GM10847 (cell line): Measurements from ENCODE around the gene SDCBP2.

Experiments used
- POLR2A ChIP-seq: IDR thresholded peaks from 2 replicates; pipeline ENCODE4 v1.6.1; 2011; ENCODE audit not compliant: insufficient read length; ENCODE audit errors: extremely low read depth

The SDCBP2 gene

DNA sequence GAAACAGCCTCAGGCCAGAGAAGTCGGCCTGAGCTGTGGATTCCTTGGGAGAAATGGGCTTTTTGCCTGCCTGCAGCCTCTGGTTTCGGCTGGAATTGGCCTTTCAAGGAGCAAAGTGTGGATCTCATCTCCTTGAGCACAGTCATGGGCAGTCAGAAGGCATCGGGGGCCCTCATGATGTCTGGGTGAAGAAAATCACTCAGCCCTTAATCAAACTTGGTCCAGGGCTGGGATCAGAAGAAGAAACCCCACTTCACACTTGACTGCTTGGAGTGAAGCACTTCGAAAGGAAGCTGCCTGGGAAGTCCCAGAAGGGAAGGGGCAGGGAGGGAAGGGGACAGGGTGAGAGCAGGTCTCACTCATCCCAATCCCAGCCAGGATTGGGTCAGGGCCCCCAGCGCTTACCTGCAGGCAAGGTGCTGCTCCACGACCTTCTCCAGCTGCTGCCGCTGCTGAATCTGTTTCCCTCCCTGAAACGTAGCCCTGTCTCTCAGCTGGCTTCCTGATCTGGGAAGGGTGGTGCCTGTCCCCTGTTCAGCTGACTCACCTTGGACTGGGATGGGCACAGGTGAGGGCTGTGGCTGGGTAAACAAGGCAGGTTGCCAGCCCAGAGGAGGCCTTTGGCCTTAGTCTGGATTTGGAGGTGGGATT, at the start of gene SDCBP2:
SDCBP2 (minus strand) TSS at position 460 of the 651 bp plus-strand sequence. CDS start 8,723 bp downstream, outside the sequence.
- no peak for TF ChIP-seq POLR2A

GRCh38 chr20:1378735-1379125, 49.8 kb upstream of the SDCBP2 start:
- TF ChIP-seq POLR2A = no peak

GRCh38 chr20:1377984-1378734, 49.2 kb upstream of the SDCBP2 start:
- no peak for TF ChIP-seq POLR2A

DNA sequence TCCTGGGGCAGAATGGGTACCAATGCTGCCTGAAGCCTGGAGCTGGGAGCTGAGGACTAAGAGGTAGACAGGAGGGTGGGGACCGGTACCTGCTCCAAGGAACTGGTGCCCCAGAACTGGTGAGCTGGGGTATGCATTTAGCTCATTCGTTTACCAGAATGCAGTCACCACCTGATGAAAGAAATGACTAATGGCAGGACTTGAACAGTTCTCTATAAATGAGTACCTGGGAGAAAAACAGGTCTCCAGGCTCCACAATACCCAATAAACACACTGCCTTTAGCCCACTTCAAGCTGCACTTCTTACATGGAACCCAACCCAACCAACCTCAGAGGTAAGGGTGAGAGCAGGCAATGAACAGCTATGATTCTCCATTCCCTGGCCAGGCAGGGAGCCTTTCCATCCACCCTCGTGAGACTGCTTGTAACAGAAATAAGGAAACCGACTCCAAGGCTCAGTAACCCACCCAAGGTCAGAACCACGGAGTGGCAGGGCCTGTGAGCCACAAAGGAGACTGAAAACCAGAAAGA, 48.5 kb upstream of the SDCBP2 start:
- no peak for TF ChIP-seq POLR2A

DNA sequence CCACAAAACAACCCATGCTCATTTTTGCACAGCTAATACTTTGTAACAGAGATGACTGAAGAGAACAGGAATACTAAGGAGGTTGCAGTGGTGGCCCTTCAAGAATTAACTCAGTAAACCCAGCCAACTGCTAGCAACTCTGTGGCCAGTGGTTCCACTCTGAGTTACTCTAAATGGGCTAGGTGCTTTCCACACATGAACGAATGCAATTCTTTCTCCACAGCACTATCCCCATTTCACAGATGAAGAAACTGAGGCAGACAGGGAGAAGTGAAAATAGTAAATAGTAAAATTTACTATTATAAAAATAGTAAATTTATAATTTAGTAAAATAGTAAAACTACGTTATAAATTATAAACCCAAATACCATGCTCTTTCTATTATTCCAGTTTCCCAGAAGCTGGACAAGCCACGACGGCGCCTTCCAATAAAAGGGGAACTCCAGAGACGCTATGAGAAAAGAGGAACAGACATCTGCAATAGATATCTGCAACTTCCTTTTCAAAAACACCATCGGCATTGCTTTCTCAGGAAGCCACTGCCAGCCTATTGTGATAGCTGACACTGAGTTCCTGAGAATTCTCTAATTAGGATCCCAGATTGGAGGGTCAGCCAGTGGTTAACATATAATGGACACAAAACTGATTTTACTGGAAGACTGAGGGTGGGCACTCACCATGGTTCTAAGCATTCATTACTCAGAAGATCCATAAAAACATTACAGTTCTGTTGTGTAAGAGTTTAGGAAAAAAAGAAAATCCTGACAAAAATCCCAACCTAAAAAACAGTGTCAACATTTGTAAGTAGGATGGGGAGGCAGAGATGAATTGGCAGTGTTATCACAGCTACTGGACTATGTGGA, 47.7 kb upstream of the SDCBP2 start:
- TF ChIP-seq POLR2A = no peak

DNA sequence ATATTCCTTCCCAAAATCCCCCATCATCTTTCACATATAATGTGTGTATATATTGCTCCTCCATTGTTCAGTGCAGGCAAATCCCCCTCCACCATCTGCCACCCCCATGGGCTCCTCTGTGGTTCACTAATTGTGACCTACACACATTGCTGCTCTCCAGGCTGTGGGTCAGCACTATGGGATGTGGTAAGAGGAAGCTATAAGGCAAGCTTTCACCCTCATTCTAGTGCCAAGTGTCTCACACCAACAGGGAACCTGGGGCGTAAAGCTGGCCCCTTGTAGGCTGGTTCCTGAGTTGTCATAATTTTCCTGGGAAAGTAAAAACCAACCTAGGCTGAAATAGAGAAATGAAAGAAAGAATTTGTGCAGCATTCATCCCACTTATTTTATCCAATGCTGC, 47.1 kb upstream of the SDCBP2 start:
- TF ChIP-seq POLR2A = no peak

GRCh38 chr20:1375515-1375914, 46.6 kb upstream of the SDCBP2 start:
- TF ChIP-seq POLR2A = no peak

GRCh38 chr20:1374246-1374645, 45.3 kb upstream of the SDCBP2 start:
- no peak for TF ChIP-seq POLR2A

DNA sequence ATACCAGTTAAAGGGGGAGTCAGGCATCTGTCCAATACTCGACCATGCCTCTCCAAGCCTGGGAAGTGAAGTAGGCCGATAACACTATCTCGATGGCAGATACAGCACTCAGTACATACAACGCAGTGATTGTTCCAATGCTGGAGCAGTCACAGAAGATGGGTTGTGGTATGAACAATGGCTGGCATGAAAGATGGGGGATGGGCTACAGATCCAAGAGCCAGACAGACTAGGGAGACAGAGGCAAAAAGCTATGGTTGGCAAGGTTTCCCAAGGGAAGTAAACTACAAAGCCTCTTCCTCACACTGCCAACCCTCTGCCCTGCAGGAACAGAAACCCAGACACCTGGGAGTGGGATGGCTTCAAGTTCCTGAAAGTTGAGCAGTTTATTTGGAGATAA, 44.7 kb upstream of the SDCBP2 start:
- no peak for TF ChIP-seq POLR2A

GRCh38 chr20:1373036-1373435, 44.1 kb upstream of the SDCBP2 start:
- no peak for TF ChIP-seq POLR2A

DNA sequence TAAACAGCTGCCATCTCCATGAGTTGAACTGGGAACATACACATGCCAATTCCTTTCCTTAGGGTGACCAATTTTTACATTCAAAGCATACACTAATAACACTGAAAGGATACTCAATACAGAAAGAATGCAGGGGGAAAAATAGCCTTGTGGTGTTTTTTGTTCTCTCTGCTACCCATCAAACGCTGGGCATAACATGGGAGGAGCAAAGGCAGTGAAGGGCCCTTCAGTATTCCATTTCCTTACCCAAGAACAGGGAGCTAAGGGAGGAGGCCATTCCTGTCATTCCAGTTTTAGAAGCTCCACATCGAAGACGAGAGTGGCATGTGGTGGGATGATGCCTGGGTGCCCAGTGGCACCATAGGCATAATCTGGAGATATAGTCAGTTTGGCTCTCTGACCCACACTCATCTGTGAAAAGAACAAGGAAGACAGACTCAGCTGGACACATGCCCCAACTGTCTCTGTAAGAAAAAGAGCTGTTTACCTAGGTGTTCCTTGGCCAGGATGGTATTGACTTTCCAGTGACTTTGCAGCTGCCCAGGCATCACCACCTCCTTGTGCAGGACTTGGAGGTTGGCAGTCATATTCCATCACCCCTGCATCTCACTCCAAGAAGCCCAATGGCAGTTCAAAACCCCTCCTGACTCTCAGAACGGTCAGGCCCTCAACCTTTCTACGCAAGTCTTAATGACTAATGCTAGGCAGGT, 43.0 kb upstream of the SDCBP2 start:
- TF ChIP-seq POLR2A = no peak

DNA sequence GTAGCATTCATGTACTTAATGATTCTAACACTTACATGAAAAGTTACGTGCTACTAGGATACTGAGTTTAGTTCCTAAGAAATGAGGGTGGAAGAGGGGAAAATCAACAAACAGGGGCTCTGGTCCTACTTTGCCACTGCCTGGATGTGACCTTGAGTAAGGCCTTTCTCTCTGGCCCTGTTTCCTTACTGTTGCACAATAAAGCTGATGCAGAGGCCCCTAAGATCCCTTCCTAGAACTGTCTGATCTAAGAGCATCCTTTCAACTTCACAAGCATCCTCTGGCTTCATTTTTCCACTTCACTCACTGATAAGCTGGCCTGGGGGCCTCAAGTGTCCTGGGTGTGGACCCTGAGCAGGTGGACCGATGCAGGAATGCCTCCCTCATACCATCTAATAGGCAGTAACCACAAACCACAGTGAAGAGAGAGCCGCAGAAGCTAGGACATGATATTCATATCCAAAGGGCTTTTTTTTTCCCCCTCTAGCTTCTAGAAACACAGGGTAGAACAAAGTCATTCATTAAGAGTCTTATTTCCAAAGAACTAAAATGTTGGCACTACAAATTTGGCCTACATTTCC, 42.4 kb upstream of the SDCBP2 start:
- no peak for TF ChIP-seq POLR2A

DNA sequence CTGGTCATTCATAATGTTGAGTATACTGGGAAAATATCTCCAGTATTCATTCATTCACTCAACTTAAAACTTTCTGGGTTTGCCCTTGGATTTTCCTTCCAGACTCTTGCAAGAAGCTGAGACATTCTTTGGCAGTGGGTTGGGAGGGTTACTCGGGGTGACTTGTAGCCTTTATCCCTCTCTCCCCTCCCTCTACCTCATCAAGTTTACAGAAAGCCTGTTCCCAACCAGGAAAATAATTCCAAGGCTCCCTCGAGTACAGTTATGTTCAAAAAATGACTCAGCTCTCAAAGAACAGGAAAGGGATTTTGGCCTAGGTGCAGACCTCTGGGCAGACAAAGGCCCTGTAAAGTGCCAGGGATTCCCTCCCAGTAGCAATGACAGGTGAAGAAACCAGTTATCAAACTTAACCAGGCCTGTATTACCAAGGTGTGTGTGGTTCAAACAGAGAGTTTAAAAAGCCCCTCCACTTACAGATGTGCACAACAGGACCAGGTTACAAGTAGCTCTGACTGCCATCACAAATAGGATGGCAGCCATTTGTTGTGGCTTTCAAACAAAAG, 41.7 kb upstream of the SDCBP2 start:
- no peak for TF ChIP-seq POLR2A

DNA sequence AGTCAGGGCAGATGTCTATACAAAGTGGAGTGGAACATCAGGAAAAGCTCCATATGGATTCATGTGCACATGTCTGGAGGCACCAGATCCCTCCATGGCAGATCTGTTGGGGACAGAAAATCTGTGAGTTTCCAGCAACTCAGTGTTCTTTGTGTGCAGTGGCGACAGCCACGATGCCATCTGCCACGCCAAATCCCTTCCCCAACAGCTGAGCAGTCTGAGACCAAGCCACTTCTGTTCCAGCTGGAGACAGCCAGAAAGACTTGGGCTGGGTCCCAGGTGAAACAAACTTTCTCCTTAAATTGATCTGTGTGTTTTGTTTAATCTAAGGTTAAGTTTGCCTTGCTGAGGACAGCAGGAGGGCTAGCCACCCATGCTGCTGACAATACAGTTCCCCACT, 41.0 kb upstream of the SDCBP2 start:
- TF ChIP-seq POLR2A = no peak
